NB4 (cell line): ENCODE results near the gene MND1.

Experiments
- MYC ChIP-seq: IDR thresholded peaks from 2 replicates; pipeline ENCODE4 v1.6.1; 2011; ENCODE audit warnings: low read depth, low read length
- POLR2A ChIP-seq: IDR thresholded peaks from 2 replicates; pipeline ENCODE4 v1.6.1; 2011; ENCODE audit warnings: mild to moderate bottlenecking; ENCODE audit not compliant: insufficient read length; ENCODE audit errors: extremely low read depth
- TF ChIP-seq, protein P1 (sequence below): IDR thresholded peaks from one replicate; pipeline ENCODE4 v1.5.1; 2012; ENCODE audit warnings: low read depth, low read length

DNA sequence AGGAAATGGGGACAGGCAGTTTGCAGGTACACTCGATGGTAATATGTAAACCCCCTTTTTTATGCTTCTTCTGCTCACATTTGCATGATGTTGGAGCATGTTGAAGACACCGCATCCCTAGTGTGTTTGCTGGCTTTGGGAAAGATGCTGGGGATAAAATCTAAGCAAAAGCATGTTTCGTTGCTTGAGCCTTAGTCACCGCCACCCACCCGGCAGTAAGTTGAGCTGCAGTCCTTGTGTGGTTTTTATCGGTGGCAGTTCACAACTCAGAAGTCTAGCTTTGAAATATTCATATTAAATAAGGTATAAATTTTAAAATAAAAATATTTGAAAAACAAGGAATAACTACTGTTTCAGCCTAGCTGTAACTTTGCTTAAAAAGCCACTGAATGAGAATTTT is 21.7 kb upstream of the MND1 start:
- TF ChIP-seq, protein P1, sequence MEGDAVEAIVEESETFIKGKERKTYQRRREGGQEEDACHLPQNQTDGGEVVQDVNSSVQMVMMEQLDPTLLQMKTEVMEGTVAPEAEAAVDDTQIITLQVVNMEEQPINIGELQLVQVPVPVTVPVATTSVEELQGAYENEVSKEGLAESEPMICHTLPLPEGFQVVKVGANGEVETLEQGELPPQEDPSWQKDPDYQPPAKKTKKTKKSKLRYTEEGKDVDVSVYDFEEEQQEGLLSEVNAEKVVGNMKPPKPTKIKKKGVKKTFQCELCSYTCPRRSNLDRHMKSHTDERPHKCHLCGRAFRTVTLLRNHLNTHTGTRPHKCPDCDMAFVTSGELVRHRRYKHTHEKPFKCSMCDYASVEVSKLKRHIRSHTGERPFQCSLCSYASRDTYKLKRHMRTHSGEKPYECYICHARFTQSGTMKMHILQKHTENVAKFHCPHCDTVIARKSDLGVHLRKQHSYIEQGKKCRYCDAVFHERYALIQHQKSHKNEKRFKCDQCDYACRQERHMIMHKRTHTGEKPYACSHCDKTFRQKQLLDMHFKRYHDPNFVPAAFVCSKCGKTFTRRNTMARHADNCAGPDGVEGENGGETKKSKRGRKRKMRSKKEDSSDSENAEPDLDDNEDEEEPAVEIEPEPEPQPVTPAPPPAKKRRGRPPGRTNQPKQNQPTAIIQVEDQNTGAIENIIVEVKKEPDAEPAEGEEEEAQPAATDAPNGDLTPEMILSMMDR = no peak
- TF ChIP-seq POLR2A = no peak
- no peak for TF ChIP-seq MYC
